Naive thymus-derived CD4-positive, alpha-beta T cell (primary cell): ENCODE data around the gene ITGA11. TPM values are rescaled to one million over a fixed set of nuclear protein-coding genes. Genes with fewer than 3 reads are reported as not detected.
A peak's percentile ranks its signal among the peaks of the same experiment; 100 is the strongest.

ENCODE experiments used
- ATAC-seq: fragments of 150-1000 bp; cut with Tn5 transposase; 2 replicates; pipeline ENCODE4 v1.10.0; 2021; ENCODE audit warnings: mild to moderate bottlenecking, moderate library complexity
- CTCF ChIA-PET: fragments of 350-600 bp; sonication (Branson Sonifier 250); formaldehyde crosslinking; loops from one replicate; lab custom pipeline; 2021; ENCODE audit warnings: antibody characterized with exemption; lab: Charles Lee
- POLR2A ChIA-PET: fragments of 350-600 bp; sonication (Branson Sonifier 250); formaldehyde crosslinking; loops from one replicate; lab custom pipeline; 2021; ENCODE audit warnings: antibody characterized with exemption, inconsistent platforms; lab: Charles Lee
- DNase-seq, 9 donors: peaks; one replicate each; pipeline versions ENCODE4 v3.0.0 to v3.0.0-alpha.2; 2020 to 2022; ENCODE audit warnings: mixed read lengths in 1 of 9
- H3K27ac ChIP-seq: one replicate; pipeline ENCODE4 v1.7.0; 2013; ENCODE audit warnings: mild to moderate bottlenecking, low read depth, low read length, moderate library complexity
- H3K27me3 ChIP-seq, 2 donors: one replicate each; pipeline ENCODE4 v1.7.0; 2013; ENCODE audit warnings: low read length in 2 of 2, mild to moderate bottlenecking in 2 of 2, moderate library complexity in 2 of 2; ENCODE audit not compliant: control insufficient read depth in 2 of 2, insufficient read depth in 2 of 2
- H3K36me3 ChIP-seq, 3 experiments: 1 replicate in 2 of 3; 2 replicates in 1 of 3; pipeline ENCODE4 v1.7.0; 2013; ENCODE audit warnings: low read length in 3 of 3, mild to moderate bottlenecking in 3 of 3, moderate library complexity in 1 of 3; ENCODE audit not compliant: insufficient read depth in 3 of 3, control insufficient read depth in 2 of 3
- H3K4me1 ChIP-seq, 2 donors: one replicate each; pipeline ENCODE4 v1.7.0; 2013; ENCODE audit warnings: low read length in 2 of 2, mild to moderate bottlenecking in 2 of 2, moderate library complexity in 1 of 2; ENCODE audit not compliant: control insufficient read depth in 2 of 2, insufficient read depth in 2 of 2
- H3K4me3 ChIP-seq: 2 replicates; pipeline ENCODE4 v1.7.0; 2013; ENCODE audit warnings: mild to moderate bottlenecking, low read length
- H3K9me3 ChIP-seq, 3 experiments: 1 replicate in 2 of 3; 2 replicates in 1 of 3; pipeline ENCODE4 v1.7.0; 2013; ENCODE audit warnings: low read length in 3 of 3; ENCODE audit not compliant: control insufficient read depth in 2 of 3
- H3K27ac Mint-ChIP-seq, 9 donors: one replicate each; pipeline ENCODE4 v1.8.0; 2020 to 2022; ENCODE audit warnings: mixed read lengths in 9 of 9, mild to moderate bottlenecking in 8 of 9, moderate library complexity in 5 of 9, inconsistent platforms in 2 of 9
- H3K27me3 Mint-ChIP-seq, 5 donors: one replicate each; pipeline ENCODE4 v1.8.0; 2021 to 2022; ENCODE audit warnings: mixed read lengths in 5 of 5, mild to moderate bottlenecking in 1 of 5
- H3K36me3 Mint-ChIP-seq, 5 donors: one replicate each; pipeline ENCODE4 v1.8.0; 2020 to 2022; ENCODE audit warnings: mixed read lengths in 5 of 5, mild to moderate bottlenecking in 3 of 5, inconsistent platforms in 1 of 5
- H3K4me1 Mint-ChIP-seq, 7 donors: one replicate each; pipeline ENCODE4 v1.8.0; 2020 to 2022; ENCODE audit warnings: mixed read lengths in 7 of 7, mild to moderate bottlenecking in 3 of 7, inconsistent platforms in 1 of 7
- H3K4me3 Mint-ChIP-seq, 10 donors: one replicate each; pipeline ENCODE4 v1.8.0; 2020 to 2022; ENCODE audit warnings: mild to moderate bottlenecking in 10 of 10, mixed read lengths in 10 of 10, moderate library complexity in 6 of 10, inconsistent platforms in 2 of 10
- H3K9me3 Mint-ChIP-seq, 11 donors: one replicate each; pipeline ENCODE4 v1.8.0; 2020 to 2022; ENCODE audit warnings: mixed read lengths in 11 of 11, mild to moderate bottlenecking in 4 of 11, inconsistent platforms in 1 of 11, moderate library complexity in 1 of 11
- intact Hi-C, 2 donors: fragments of 100-400 bp; cut with micrococcal nuclease; formaldehyde crosslinking; loops; one replicate each; pipeline ENCODE4 v1.15.1; 2023
- polyA plus RNA-seq, 2 donors: library from polyadenylated mRNA; unstranded; fragments of 300-500 nt; fragmentation: Illumina TruSeq; gene quantifications; one replicate each; pipeline ENCODE4 v1.2.3, GENCODE V29; 2021
- total RNA-seq, 6 experiments: library from RNA in 5 of 6; stranded (reverse) in 5 of 6; gene quantifications; 1 replicate in 5 of 6; 2 replicates in 1 of 6; pipeline ENCODE4 v1.2.3 and lab custom pipeline; 2021 to 2026

ITGA11 gene
- total and polyA plus RNA-seq, 7 experiments from 2014 or later, result 0.02 to 1.1 (median 0.08) TPM; not detected in 2

GRCh38 chr15:68278595-68279405, 153.2 kb downstream of the ITGA11 start:
- Mint-ChIP-seq H3K4me3 (peak overlapping the region; percentile 86 to 100 (median 96)), H3K36me3 (peaks cover 0 to 15% (median 10%) of the 10 kb centered on the region in 5 donors), H3K27ac (peak overlapping the region; percentile 89 to 99 (median 97)), H3K9me3 (peaks cover 0 to 4% (median 0%) of the 10 kb centered on the region in 11 donors), H3K4me1 (peaks cover 42 to 71% (median 59%) of the 10 kb centered on the region in 7 donors), H3K27me3 (no peaks in the 10 kb centered on the region)
- CTCF ChIA-PET, result interaction anchor here (2.7 kb wide), 1 partner anchor 26 kb away, joined by 9 read pairs; no protein-coding TSS in a partner anchor
- intact Hi-C loops, result loop anchor here (1.0 to 10.0 kb wide), 9 partner anchors 20 to 1819 kb away; partner anchors contain the start of genes KIF23 (in 2 of the 2), ANP32A (in 1 of the 2), MAP2K5 (in 1 of the 2) and RPL4 (in 1 of the 2)
- Histone ChIP-seq H3K4me1 (peaks cover 33 to 38% of the 10 kb centered on the region in 2 donors), H3K27ac (peak overlapping the region; percentile 90), H3K9me3 (no peaks in the 10 kb centered on the region), H3K4me3 (peak overlapping the region; percentile 92), H3K36me3 (peaks cover 0 to 4% (median 0%) of the 10 kb centered on the region in 3 experiments), H3K27me3 (no peaks in the 10 kb centered on the region)
- ATAC-seq, result peak; percentile 4
- DNase-seq, result no peak
- POLR2A ChIA-PET, result interaction anchor here (1.2 to 4.9 kb wide), 10 partner anchors 13 to 539 kb away, joined by 3 to 66 read pairs (median 17); partner anchors contain the start of genes CLN6 and RNU6-1

- Mint-ChIP-seq H3K27ac (peak overlapping the region; percentile 89 to 99 (median 97)), H3K4me1 (peaks cover 40 to 68% (median 57%) of the 10 kb centered on the region in 7 donors), H3K36me3 (peaks cover 0 to 15% (median 10%) of the 10 kb centered on the region in 5 donors), H3K27me3 (no peaks in the 10 kb centered on the region), H3K9me3 (peaks cover 0 to 4% (median 0%) of the 10 kb centered on the region in 11 donors), H3K4me3 (peak overlapping the region; percentile 86 to 100 (median 96))
- intact Hi-C loops, result loop anchor here (1.0 to 10.0 kb wide), 9 partner anchors 21 to 1819 kb away; partner anchors contain the start of genes KIF23 (in 2 of the 2), ANP32A (in 1 of the 2), MAP2K5 (in 1 of the 2) and RPL4 (in 1 of the 2)
- H3K36me3 ChIP-seq, result peaks cover 0 to 4% (median 0%) of the 10 kb centered on the region in 3 experiments
- POLR2A ChIA-PET, result interaction anchor here (0.8 to 4.9 kb wide), 19 partner anchors 11 to 1175 kb away, joined by 3 to 66 read pairs (median 10); partner anchors contain the start of genes CLN6, MAP2K5, PIAS1 and RNU6-1
- no peaks in the 10 kb centered on the region for H3K27me3 ChIP-seq
- no peaks in the 10 kb centered on the region for H3K9me3 ChIP-seq
- DNase-seq, result peak in 1 of 9 donors; percentile 73
- peaks cover 33 to 38% of the 10 kb centered on the region in 2 donors for H3K4me1 ChIP-seq
- CTCF ChIA-PET, result interaction anchor here (0.6 to 2.7 kb wide), 4 partner anchors 20 to 28 kb away, joined by 3 to 9 read pairs (median 4); no protein-coding TSS in a partner anchor
- no peak for ATAC-seq
- H3K27ac ChIP-seq, result peak overlapping the region; percentile 90
- peak overlapping the region; percentile 92 for H3K4me3 ChIP-seq
Observed at GRCh38 chr15:68278345-68278594, 153.7 kb downstream of the ITGA11 start.

- peaks cover 40 to 63% (median 56%) of the 10 kb centered on the region in 7 donors for H3K4me1 Mint-ChIP-seq
- DNase-seq, result peak; percentile 82 to 92 (median 88)
- ATAC-seq, result peak; percentile 89
- Histone ChIP-seq H3K27ac (peak within 1 kb of the TSS; percentile 90), H3K4me3 (peak within 1 kb of the TSS; percentile 92), H3K27me3 (no peaks in the 10 kb centered on the region), H3K4me1 (peaks cover 33 to 38% of the 10 kb centered on the region in 2 donors), H3K36me3 (peaks cover 0 to 4% (median 0%) of the 10 kb centered on the region in 3 experiments), H3K9me3 (no peaks in the 10 kb centered on the region)
- no peaks in the 10 kb centered on the region for H3K27me3 Mint-ChIP-seq
- POLR2A ChIA-PET, result interaction anchor here (0.8 to 4.9 kb wide), 23 partner anchors 11 to 1175 kb away, joined by 3 to 66 read pairs (median 6); partner anchors contain the start of genes CLN6, MAP2K5, PIAS1 and RNU6-1
- peaks cover 0 to 4% (median 0%) of the 10 kb centered on the region in 11 donors for H3K9me3 Mint-ChIP-seq
- H3K36me3 Mint-ChIP-seq, result peaks cover 0 to 15% (median 10%) of the 10 kb centered on the region in 5 donors
- H3K27ac Mint-ChIP-seq, result peak within 1 kb of the TSS; percentile 89 to 99 (median 98)
- CTCF ChIA-PET, result interaction anchor here (0.6 to 2.7 kb wide), 6 partner anchors 17 to 29 kb away, joined by 3 to 9 read pairs (median 4); no protein-coding TSS in a partner anchor
- peak within 1 kb of the TSS; percentile 86 to 100 (median 96) for H3K4me3 Mint-ChIP-seq
- intact Hi-C loops, result loop anchor here (1.0 to 10.0 kb wide), 16 partner anchors 20 to 1820 kb away; partner anchors contain the start of genes CLN6 (in 2 of the 2), KIF23 (in 2 of the 2), MAP2K5 (in 2 of the 2) and RNU6-1 (in 2 of the 2)
Observed at GRCh38 chr15:68277603-68278344, 154.2 kb downstream of the ITGA11 start, which contains the start of gene FEM1B. Gene FEM1B (plus strand): TSS chr15:68277745. CDS start chr15:68278418, 673 bp downstream.

- Histone ChIP-seq H3K27ac (peak overlapping the region; percentile 90), H3K4me3 (peak overlapping the region; percentile 92), H3K27me3 (no peaks in the 10 kb centered on the region), H3K4me1 (peaks cover 31 to 35% of the 10 kb centered on the region in 2 donors), H3K9me3 (no peaks in the 10 kb centered on the region), H3K36me3 (peaks cover 0 to 4% (median 0%) of the 10 kb centered on the region in 3 experiments)
- Mint-ChIP-seq H3K27me3 (no peaks in the 10 kb centered on the region), H3K9me3 (peaks cover 0 to 4% (median 0%) of the 10 kb centered on the region in 11 donors), H3K36me3 (peaks cover 0 to 15% (median 10%) of the 10 kb centered on the region in 5 donors), H3K27ac (peak overlapping the region; percentile 89 to 99 (median 98)), H3K4me3 (peak overlapping the region; percentile 86 to 100 (median 96)), H3K4me1 (peaks cover 40 to 57% (median 52%) of the 10 kb centered on the region in 7 donors)
- ATAC-seq (peak; percentile 3), DNase-seq (no peak)
- ChIA-PET POLR2A (interaction anchor here (1.0 to 4.9 kb wide), 22 partner anchors 12 to 1176 kb away, joined by 3 to 66 read pairs (median 6); partner anchors contain the start of genes CLN6, MAP2K5, PIAS1 and RNU6-1), CTCF (interaction anchor here (1.1 to 2.7 kb wide), 5 partner anchors 18 to 29 kb away, joined by 3 to 9 read pairs (median 4); no protein-coding TSS in a partner anchor)
- intact Hi-C loops, result loop anchor here (1.0 to 10.0 kb wide), 13 partner anchors 20 to 1820 kb away; partner anchors contain the start of genes CLN6 (in 2 of the 2), KIF23 (in 2 of the 2), MAP2K5 (in 2 of the 2) and RNU6-1 (in 2 of the 2)
Observed at GRCh38 chr15:68277131-68277602, 154.8 kb downstream of the ITGA11 start.

GRCh38 chr15:68276668-68277067, 155.3 kb downstream of the ITGA11 start:
- Histone ChIP-seq H3K4me3 (peak overlapping the region; percentile 92), H3K4me1 (peaks cover 26 to 30% of the 10 kb centered on the region in 2 donors), H3K36me3 (peaks cover 0 to 4% (median 0%) of the 10 kb centered on the region in 3 experiments), H3K9me3 (no peaks in the 10 kb centered on the region), H3K27me3 (no peaks in the 10 kb centered on the region), H3K27ac (peak overlapping the region; percentile 90)
- Mint-ChIP-seq H3K36me3 (peaks cover 0 to 15% (median 8%) of the 10 kb centered on the region in 5 donors), H3K9me3 (peaks cover 0 to 4% (median 0%) of the 10 kb centered on the region in 11 donors), H3K27ac (peak overlapping the region; percentile 89 to 99 (median 98)), H3K4me3 (peak overlapping the region; percentile 86 to 100 (median 96)), H3K27me3 (peaks cover 0 to 4% (median 0%) of the 10 kb centered on the region in 5 donors), H3K4me1 (peaks cover 35 to 52% (median 47%) of the 10 kb centered on the region in 7 donors)
- POLR2A ChIA-PET, result interaction anchor here (1.0 to 4.9 kb wide), 17 partner anchors 12 to 1176 kb away, joined by 3 to 66 read pairs (median 10); partner anchors contain the start of genes CLN6, MAP2K5, RNU6-1 and RPLP1
- no peak for ATAC-seq
- CTCF ChIA-PET, result interaction anchor here (1.5 kb wide), 1 partner anchor 20 kb away, joined by 4 read pairs; no protein-coding TSS in a partner anchor
- peak in 1 of 9 donors; percentile 12 for DNase-seq
- intact Hi-C loops, result loop anchor here (1.0 to 10.0 kb wide), 13 partner anchors 19 to 1821 kb away; partner anchors contain the start of genes CLN6 (in 2 of the 2), KIF23 (in 2 of the 2), MAP2K5 (in 2 of the 2) and RNU6-1 (in 2 of the 2)
